GM12801 (cell line): ENCODE results near the gene SYNGR1.

Source experiments
- CTCF ChIP-seq: IDR thresholded peaks from one replicate; pipeline ENCODE4 v1.5.1; 2011; ENCODE audit warnings: control low read depth; ENCODE audit not compliant: insufficient read length; ENCODE audit errors: extremely low read depth

Gene SYNGR1

GRCh38 chr22:39352306-39352891, 2.6 kb downstream of the SYNGR1 start:
- no peak for TF ChIP-seq CTCF

DNA sequence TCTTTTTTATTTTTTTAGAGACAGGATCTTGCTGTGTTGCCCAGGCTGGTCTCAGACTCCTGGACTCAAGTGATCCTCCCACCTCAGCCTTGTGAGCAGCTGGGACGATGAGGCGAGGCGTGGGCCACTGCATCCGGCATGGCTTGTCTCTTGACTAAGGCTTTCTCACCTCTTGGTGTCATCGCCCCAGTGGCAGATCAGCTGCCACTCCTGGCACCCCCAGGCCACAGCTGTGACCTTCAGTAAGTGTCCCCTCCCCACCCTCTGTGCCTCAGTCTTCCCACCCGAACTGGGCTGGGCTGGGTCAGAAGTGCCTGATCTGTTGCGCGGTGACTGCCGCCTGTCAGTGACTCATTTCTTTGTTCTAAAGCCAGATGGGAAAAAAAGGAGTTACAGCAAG, 3.6 kb downstream of the SYNGR1 start:
- TF ChIP-seq CTCF = no peak

GRCh38 chr22:39355080-39355479, 5.3 kb downstream of the SYNGR1 start:
- no peak for TF ChIP-seq CTCF

GRCh38 chr22:39356464-39356863, 6.7 kb downstream of the SYNGR1 start:
- TF ChIP-seq CTCF = no peak

- no peak for TF ChIP-seq CTCF
These were observed 9.9 kb downstream of the SYNGR1 start for GRCh38 chr22:39359659-39360195.

- TF ChIP-seq CTCF = no peak
These were observed 10.5 kb downstream of the SYNGR1 start for GRCh38 chr22:39360242-39360641.

GRCh38 chr22:39360674-39361413, 11.1 kb downstream of the SYNGR1 start:
- no peak for TF ChIP-seq CTCF
